Stimulated activated CD4-positive, alpha-beta T cell treated with anti-CD3 and anti-CD28 coated beads, TNF-alpha, amount 100 ng/mL, for 48 hours (primary cell): Measurements from ENCODE around the gene TNFRSF13B.
"Not testable (repeated sequence)": the region's sequence is repeated elsewhere in the genome, so short reads cannot be mapped to it uniquely, and the experiment has no call there.

Experiments
- DNase-seq, 3 donors: peaks; one replicate each; pipeline ENCODE4 v3.0.0-alpha.2; 2020; ENCODE audit warnings: low read depth in 3 of 3

Gene TNFRSF13B

DNA sequence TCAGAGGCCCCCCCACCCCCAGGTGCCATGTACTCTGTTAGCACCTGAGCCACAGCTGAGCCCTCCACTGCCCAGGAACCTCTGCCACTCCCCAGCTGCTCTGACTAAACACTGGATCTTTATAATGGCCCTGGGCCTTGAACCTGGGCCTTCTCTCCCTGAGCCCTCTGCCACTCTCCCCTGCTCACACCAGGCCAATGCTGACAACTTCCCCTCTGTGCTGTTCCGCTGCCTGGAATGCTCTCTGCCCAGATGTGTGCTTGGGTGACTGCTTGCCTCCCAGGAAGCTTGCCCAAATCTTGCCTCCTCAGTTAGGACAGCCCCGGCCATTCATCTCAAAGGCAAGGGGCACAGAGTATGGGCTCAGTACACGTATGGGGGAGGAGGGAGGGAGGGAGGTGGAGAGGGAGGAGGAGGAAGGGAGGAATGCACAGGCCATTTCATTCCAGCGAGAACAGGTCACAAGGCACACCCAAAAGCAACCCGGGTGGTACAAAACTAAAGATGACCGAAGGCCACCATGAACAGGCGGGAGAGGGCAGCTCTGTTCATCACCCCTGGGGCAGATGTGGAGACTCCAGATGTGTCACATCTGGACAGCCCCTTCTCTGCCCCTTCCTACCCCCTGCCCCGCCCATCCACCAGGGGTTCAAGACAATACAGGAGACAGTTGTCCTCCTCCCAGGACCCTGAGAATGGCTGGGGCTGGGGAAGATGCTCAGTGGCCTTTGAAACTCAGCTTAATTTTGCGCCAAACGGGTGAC, 15.3 kb upstream of the TNFRSF13B start:
- DNase-seq, result no peak

DNA sequence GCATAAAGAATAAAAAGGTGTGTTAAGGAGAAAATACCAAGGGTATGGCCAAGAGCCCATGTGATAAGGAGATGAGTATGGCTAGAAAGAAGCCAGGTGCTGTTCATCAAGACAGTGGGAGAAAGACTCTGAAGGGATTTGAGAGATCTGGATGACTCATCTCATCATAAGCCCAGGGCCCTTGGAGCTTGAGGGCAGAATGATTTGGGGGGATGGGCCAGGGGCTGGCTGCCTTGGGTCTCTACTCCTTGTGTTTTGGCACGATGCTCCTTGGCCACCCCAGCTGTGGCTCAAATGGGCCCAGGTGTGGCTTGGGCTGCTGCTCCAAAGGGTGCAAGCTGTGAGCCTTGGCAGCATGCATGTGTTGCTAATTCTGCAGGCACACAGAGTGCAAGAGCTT, 14.5 kb upstream of the TNFRSF13B start:
- DNase-seq, result no peak

DNA sequence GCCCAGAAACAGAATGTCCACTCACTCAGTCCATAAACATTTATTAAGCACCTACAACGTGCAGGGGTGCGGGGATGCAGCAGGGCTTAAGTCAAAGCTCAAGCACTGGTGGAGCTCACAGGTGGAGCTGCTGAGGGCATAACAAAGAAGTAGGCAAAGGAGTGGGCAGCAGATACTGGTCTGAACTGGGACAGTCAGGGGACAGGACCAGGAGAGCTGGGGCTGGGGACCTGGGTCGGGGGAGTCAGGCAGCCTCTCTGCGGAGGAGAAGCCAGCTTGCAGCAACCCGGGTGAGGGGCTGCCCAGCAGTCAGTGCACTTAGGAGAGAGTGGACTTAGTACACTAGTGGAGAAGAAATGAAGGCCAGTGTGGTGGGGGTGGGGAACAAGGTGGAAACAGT, 10.0 kb upstream of the TNFRSF13B start:
- no peak for DNase-seq

- DNase-seq, result no peak
Measured at GRCh38 chr17:16980813-16981731, 9.2 kb upstream of the TNFRSF13B start.

DNA sequence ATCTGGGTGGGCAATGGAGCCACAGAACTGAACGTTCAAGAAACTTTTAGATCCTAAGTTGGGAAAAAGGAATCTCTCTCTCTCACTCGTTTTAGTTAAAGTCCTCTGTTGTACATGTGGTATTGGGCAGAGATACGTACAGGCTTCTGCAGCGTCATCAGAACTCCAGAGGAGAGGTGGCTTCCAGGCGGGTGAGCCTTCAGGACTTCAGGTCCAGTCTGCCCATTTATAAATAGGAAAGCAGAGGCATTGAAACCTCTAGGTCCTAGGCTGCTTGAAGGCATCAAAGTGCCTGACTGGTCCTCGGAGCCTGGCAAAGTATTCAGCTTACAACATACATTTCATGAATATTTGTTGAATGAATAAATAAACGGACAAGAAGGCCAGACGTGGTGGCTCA, 8.1 kb upstream of the TNFRSF13B start:
- no peak for DNase-seq

DNA sequence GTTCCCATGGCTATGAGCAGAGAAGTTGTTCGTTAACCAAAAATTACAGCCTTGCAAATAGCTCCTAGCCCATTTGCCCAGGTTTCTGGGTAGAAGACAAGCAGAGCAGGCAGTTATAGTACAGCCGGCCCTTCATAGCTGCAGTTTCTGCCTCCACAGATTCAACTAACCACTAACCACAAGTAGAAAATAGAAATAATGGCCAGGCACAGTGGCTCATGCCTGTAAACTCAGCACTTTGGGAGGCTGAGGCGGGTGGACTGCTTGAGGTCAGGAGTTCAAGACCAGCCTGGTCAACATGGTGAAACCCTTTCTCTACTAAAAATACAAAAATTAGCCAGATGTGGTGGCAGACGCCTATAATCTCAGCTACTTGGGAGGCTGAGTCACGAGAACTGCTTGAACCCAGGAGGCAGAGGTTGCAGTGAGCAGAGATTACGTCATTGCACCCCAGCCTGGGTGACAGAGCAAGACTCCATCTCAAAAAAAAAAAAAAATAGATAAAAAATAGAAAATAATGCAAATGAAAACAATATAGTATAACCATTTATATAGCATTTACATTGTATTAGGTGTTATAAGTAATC, 7.4 kb upstream of the TNFRSF13B start:
- DNase-seq, result not testable (repeated sequence)

DNA sequence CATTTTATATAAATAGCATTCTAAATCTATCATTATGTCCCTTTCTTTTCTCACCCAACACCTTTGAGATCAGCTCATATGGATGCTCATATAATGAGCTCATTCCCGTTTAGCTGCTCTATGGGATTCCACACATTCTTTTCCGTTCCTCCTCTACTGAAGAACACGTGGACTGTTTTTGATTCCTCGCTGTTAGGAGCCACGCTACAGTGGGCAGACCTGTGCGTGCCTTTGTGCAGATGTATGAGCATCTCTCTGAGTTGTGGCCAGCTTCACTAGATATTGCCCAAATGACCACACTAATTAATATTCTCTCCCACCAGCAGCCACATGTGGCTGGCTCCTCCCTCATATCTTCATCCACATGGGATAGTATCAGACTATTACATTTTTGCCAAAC, 6.0 kb upstream of the TNFRSF13B start:
- DNase-seq, result no peak

GRCh38 chr17:16976725-16977550, 5.0 kb upstream of the TNFRSF13B start:
- DNase-seq, result no peak

- DNase-seq, result no peak
Measured at GRCh38 chr17:16975744-16976625, 4.1 kb upstream of the TNFRSF13B start.

DNA sequence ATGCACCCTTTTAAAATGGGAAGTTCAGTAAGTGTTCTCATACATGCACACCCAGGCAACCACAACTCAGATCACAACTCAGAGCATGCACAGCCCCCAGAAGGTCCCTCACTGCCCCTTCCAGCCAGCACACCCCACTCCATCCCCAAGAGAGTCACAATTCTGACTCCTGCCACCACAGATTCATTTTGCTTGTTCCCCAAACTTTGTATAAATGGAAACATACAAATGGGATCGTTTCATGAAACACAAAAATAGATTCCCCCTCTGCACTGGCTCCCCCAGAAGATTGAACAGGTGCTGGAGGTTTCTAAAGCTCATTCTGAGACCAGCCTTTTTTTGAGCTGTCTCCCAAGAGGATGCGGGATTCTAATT, 3.3 kb upstream of the TNFRSF13B start:
- no peak for DNase-seq

GRCh38 chr17:16974569-16975276, 2.8 kb upstream of the TNFRSF13B start:
- DNase-seq, result no peak

DNA sequence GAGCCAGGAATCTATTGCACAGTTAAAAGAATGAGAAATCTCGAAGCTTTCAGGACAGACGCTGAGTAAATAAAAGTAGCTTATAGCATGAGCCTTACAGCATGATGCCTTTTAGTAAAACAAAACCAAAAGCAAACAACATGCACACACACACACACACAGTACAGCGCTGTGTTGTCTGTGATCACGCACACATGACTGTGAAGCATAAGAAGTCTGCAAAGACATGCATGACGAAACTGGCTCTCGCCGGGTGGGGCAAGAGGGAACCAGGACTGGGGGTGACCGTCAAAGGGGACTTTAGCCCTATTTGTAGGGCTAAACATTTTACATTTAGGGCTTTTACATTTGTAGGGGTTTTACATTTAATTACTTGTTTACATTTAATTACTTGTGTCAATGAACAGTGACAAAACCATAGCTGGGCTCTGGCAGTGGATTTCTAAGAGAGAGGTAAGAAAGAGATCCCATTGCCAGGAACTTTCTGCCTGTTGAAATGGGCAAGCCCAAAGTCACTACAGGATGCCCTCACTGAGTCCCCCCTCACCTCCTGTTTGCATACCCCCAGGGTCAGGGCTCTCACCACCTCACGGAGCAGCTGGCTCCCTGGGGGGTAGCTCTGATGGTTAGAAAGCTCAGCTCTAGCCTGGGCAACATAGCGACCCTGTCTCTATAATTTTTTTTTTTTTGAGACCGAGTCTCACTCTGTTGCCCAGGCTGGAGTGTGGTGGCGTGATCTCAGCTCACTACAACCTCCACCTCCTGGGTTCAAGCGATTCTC, 2.0 kb upstream of the TNFRSF13B start:
- no peak for DNase-seq

- not testable (repeated sequence) for DNase-seq
Measured at GRCh38 chr17:16973043-16973442, 1.1 kb upstream of the TNFRSF13B start.

GRCh38 chr17:16972346-16972745, 428 bp upstream of the TNFRSF13B start:
- DNase-seq, result no peak

DNA sequence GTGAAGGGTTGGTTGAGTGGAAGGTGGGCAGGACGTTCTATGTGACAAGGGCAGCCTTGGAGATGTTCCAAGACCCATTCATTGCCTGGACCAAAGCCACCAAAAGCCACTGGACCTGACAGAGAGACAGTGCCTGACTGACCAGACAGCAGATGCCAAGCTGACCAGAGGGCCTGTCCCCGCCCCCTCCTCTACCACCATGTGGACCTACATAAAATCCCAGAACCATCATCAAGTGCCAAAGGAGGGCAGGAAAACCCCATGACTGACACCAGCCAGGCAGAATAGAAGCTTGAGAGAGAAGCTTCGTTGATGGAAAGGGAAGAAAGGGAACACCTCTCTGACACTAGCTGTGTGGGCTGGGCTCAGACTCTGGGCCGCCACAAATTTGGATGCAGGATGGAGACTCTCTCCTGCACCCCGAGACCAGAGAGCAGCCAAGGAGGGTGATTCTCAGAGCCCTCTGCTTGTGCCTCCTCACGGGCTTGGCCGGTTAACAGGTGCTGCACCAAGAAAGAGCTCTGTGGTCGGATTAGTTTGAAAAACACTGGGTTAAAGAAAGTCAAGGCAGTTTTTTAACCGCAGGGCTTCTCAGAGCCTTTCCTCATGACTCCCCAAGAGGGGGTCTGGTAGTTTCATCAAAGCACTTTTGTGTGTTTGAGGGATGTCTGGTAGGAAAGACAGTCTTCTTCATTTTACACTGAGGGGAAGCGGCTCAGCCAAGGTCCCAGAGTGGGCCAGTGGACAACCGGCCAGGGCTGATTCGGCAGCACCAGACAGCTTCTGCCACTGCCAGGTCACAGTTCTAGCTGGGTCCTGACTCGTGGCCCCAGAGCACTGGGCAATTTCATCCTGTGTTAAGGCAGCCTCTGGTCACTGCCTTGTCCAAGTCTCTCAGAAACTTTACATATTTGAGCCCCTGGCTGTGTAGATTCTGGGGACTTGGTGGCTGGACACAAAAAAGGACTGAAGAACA, 1.7 kb downstream of the TNFRSF13B start:
- DNase-seq, result no peak

- DNase-seq, result no peak
Measured at GRCh38 chr17:16968786-16969185, 3.1 kb downstream of the TNFRSF13B start.

- no peak for DNase-seq
Measured at GRCh38 chr17:16962804-16963203, 9.1 kb downstream of the TNFRSF13B start.

- no peak for DNase-seq
Measured at GRCh38 chr17:16961792-16962191, 10.1 kb downstream of the TNFRSF13B start.
